GM12878 (cell line): ENCODE measurements around the gene EFTUD2. TPM values are rescaled to one million over a fixed set of nuclear protein-coding genes. Genes with fewer than 3 reads are reported as not detected.

Source experiments
- ATAC-seq: fragments of 200-7000 bp; cut with Tn5 transposase; 3 replicates; pipeline ENCODE4 v1.9.1; 2020; ENCODE audit warnings: mild to moderate bottlenecking, moderate library complexity
- BruUV-seq: library from RNA; stranded (reverse); fragments of 400-500 nt; replicated peaks from 2 replicates; lab custom pipeline; 2021; lab: Mats Ljungman, UMichigan
- CTCF ChIA-PET: fragments of 300-600 bp; sonication (Branson Sonifier 250); formaldehyde crosslinking; extraction: SDS; loops from one replicate; lab custom pipeline; 2021; ENCODE audit warnings: inconsistent platforms; lab: Yijun Ruan, JAX
- POLR2A ChIA-PET: fragments of 350-600 bp; formaldehyde crosslinking; extraction: SDS; loops from one replicate; lab custom pipeline; 2021; ENCODE audit warnings: inconsistent platforms; lab: Charles Lee
- RAD21 ChIA-PET: fragments of 300-600 bp; sonication (Branson Sonifier 250); formaldehyde crosslinking; loops from one replicate; lab custom pipeline; 2023; ENCODE audit warnings: antibody characterized with exemption; ENCODE audit not compliant: unreplicated experiment; lab: Charles Lee
- SMC1A ChIA-PET: fragments of 300-600 bp; sonication (Branson Sonifier 250); formaldehyde crosslinking; loops from one replicate; lab custom pipeline; 2023; ENCODE audit not compliant: unreplicated experiment, uncharacterized antibody; lab: Charles Lee
- DNase-seq: peaks from one replicate; pipeline ENCODE4 v3.0.0-alpha.2; 2011; ENCODE audit warnings: low read depth, low spot score
- FAIRE-seq: peaks from 3 replicates; lab custom pipeline; 2011; peaks lifted over from hg19 to GRCh38; lab: Jason Lieb, UNC
- H2AFZ ChIP-seq: 2 replicates; pipeline ENCODE4 v1.6.0; 2011; ENCODE audit warnings: low read depth, low read length, control low read depth; ENCODE audit not compliant: control insufficient read depth
- H3K27ac ChIP-seq: 2 replicates; pipeline ENCODE4 v1.5.1; 2011; ENCODE audit warnings: control low read depth; ENCODE audit not compliant: control insufficient read depth, insufficient read depth
- H3K27me3 ChIP-seq, 2 experiments: replicated peaks in 1 of 2; 2 replicates each; pipeline versions ENCODE4 v1.6.0 to v1.6.1; 2011; ENCODE audit warnings: low read length in 1 of 2; ENCODE audit not compliant: control insufficient read depth in 2 of 2, insufficient read depth in 2 of 2
- H3K36me3 ChIP-seq, 2 experiments: 2 replicates each; pipeline ENCODE4 v1.5.1; 2011; ENCODE audit warnings: low read length in 1 of 2; ENCODE audit not compliant: control insufficient read depth in 2 of 2, insufficient read depth in 2 of 2
- H3K4me1 ChIP-seq: 2 replicates; pipeline ENCODE4 v1.6.1; 2011; ENCODE audit warnings: mild to moderate bottlenecking, low read length, moderate library complexity, mixed read lengths; ENCODE audit not compliant: control insufficient read depth, insufficient read depth
- H3K4me2 ChIP-seq: 2 replicates; pipeline ENCODE4 v1.6.0; 2011; ENCODE audit warnings: control low read depth; ENCODE audit not compliant: control insufficient read depth, insufficient read depth
- H3K4me3 ChIP-seq: fragments of 200-600 bp; sonication (generic); 2 replicates; pipeline ENCODE4 v1.5.1; 2016
- H3K79me2 ChIP-seq: 2 replicates; pipeline ENCODE4 v1.6.0; 2011; ENCODE audit warnings: low read length; ENCODE audit not compliant: control insufficient read depth, insufficient read depth
- H3K9ac ChIP-seq: 2 replicates; pipeline ENCODE4 v1.8.0; 2011; ENCODE audit warnings: low read length, control low read depth, mixed read lengths; ENCODE audit not compliant: control insufficient read depth, insufficient read depth
- H3K9me3 ChIP-seq: replicated peaks from 3 replicates; pipeline ENCODE4 v1.5.1; 2011; ENCODE audit warnings: mild to moderate bottlenecking, low read length; ENCODE audit not compliant: control insufficient read depth, insufficient read depth
- H4K20me1 ChIP-seq: 2 replicates; pipeline ENCODE4 v1.6.0; 2011; ENCODE audit not compliant: control insufficient read depth, insufficient read depth
- CUX1 ChIP-seq: IDR thresholded peaks from 2 replicates; pipeline ENCODE4 v1.6.1; 2012; ENCODE audit warnings: improper control_type of control experiment, low read depth, low read length; ENCODE audit not compliant: insufficient replicate concordance
- IRF5 ChIP-seq: fragments of 450-650 bp; IDR thresholded peaks from 2 replicates; pipeline ENCODE4 v1.6.1; 2017; ENCODE audit warnings: borderline replicate concordance
- MEF2B ChIP-seq: fragments of 450-650 bp; IDR thresholded peaks from 2 replicates; pipeline ENCODE4 v1.6.1; 2018; ENCODE audit warnings: mild to moderate bottlenecking, moderate library complexity; ENCODE audit not compliant: partially characterized antibody, poor library complexity, severe bottlenecking
- SKIL ChIP-seq: fragments of 450-650 bp; IDR thresholded peaks from 2 replicates; pipeline ENCODE4 v1.6.1; 2017; ENCODE audit warnings: mild to moderate bottlenecking, low read depth, inconsistent platforms; ENCODE audit not compliant: poor library complexity, severe bottlenecking
- SMAD5 ChIP-seq: IDR thresholded peaks from 2 replicates; pipeline ENCODE4 v1.6.1; 2016; ENCODE audit warnings: antibody characterized with exemption, low read depth
- SMC3 ChIP-seq: IDR thresholded peaks from 2 replicates; pipeline ENCODE4 v1.6.1; 2011; ENCODE audit warnings: low read length, improper control_type of control experiment, borderline replicate concordance
- SUPT20H ChIP-seq: IDR thresholded peaks from 2 replicates; pipeline ENCODE4 v1.6.1; 2011; ENCODE audit warnings: low read depth, mild to moderate bottlenecking, low read length, moderate library complexity, borderline replicate concordance; ENCODE audit not compliant: control insufficient read depth
- WRNIP1 ChIP-seq: IDR thresholded peaks from 2 replicates; pipeline ENCODE4 v1.6.1; 2011; ENCODE audit warnings: low read depth, low read length, improper control_type of control experiment, borderline replicate concordance
- WGBS: methylation state at CpG from one replicate; pipeline ENCODE4 v1.1.6; 2016; ENCODE audit warnings: low lambda C conversion rate; ENCODE audit not compliant: insufficient replicate concordance, insufficient coverage; ENCODE audit errors: missing lambda C conversion rate; 5-methylcytosine and 5-hydroxymethylcytosine counted together
- in situ Hi-C: fragments of 300-500 bp; cut with MboI; formaldehyde crosslinking; loops from 9 replicates; pipeline ENCODE4 v1.14.3; 2018; ENCODE audit warnings: mixed read lengths
- intact Hi-C: fragments of 100-400 bp; cut with micrococcal nuclease; formaldehyde crosslinking; loops from one replicate; pipeline ENCODE4 v1.14.2; 2022; ENCODE audit not compliant: unreplicated experiment
- polyA plus RNA-seq, 11 experiments: library from polyadenylated mRNA; depleted of rRNA in 4 of 11; unstranded in 6 of 11; stranded (reverse) in 5 of 11; fragments of >200 nt; fragmentation: Nextera tagmentation in 4 of 11; fragmentation: Illumina TruSeq in 1 of 11; extraction: Ambion mirVana in 4 of 11; extraction: Trizol in 1 of 11; gene quantifications; 1 replicate in 1 of 11; 2 replicates in 10 of 11; pipeline versions ENCODE4 v1.2.1 to v1.2.3, GENCODE V29; 2011 to 2016; ENCODE audit warnings: inconsistent platforms in 2 of 11, missing spikeins in 2 of 11, low read depth in 1 of 11
- total RNA-seq, 4 experiments: library from RNA; depleted of rRNA in 3 of 4; stranded (reverse); fragments of >200 nt in 3 of 4; fragmentation: Illumina TruSeq in 1 of 4; extraction: Trizol in 1 of 4; gene quantifications; 2 replicates each; pipeline versions ENCODE4 v1.2.1 to v1.2.3, GENCODE V29; 2013 to 2021
- TF ChIP-seq, protein P1 (sequence below), 3 experiments: IDR thresholded peaks in 2 of 3; conservative IDR thresholded peaks in 1 of 3; 2 replicates each; pipeline ENCODE4 v1.5.1; 2011; ENCODE audit warnings: low read depth in 3 of 3, low read length in 3 of 3, mild to moderate bottlenecking in 3 of 3, control low read depth in 2 of 3, moderate library complexity in 2 of 3, inconsistent platforms in 1 of 3, mixed read lengths in 1 of 3; ENCODE audit not compliant: control insufficient read depth in 2 of 3, insufficient read depth in 1 of 3; ENCODE audit errors: extremely low read depth in 1 of 3

Gene EFTUD2
- total and polyA plus RNA-seq, 10 of the 15 experiments (the other 5 are each of a cell fraction or from before 2014, with no cell fraction given) = 33.0 to 198 (median 126) TPM

DNA sequence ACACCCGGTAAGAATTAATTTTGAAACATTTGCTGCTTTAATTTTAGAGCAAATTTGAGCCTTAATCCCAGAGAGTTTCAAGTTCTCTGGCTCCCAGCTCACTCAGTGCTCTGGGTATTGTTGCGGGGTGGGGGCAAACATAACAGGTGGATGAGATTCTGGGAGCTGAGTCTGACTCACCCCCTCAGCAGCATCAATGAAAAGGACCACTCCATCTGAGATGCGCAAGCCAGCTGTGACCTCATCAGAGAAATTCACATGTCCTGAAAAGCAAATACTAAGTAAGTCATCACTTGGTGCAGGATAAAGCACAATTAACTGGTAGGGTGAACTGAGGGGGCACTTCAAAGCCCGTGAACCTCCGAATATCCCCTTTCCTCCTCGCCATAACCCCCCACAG lies 19.9 kb downstream of the EFTUD2 start (continued):
- TF ChIP-seq CUX1 (no peak), IRF5 (no peak), SMAD5 (no peak), WRNIP1 (no peak)

GRCh38 chr17:44878627-44879221 lies 20.5 kb downstream of the EFTUD2 start:
- WGBS = 48% methylated on average over 6 of the region's 6 CpGs
- in situ Hi-C loops (no loop called here), intact Hi-C loops (no loop called here)
- Histone ChIP-seq H3K27ac (no peak overlapping the region), H3K79me2 (no peaks in the 10 kb centered on the region), H3K9ac (no peak overlapping the region), H3K36me3 (peaks cover 16 to 39% of the 10 kb centered on the region in 2 experiments), H3K27me3 (no peaks in the 10 kb centered on the region), H2AFZ (no peak overlapping the region), H4K20me1 (no peaks in the 10 kb centered on the region; the same call in 1 of the 2 replicates), H3K9me3 (no peaks in the 10 kb centered on the region), H3K4me3 (no peak overlapping the region), H3K4me2 (no peak overlapping the region), H3K4me1 (no peaks in the 10 kb centered on the region)
- ChIA-PET RAD21 (interaction anchor here (0.9 to 1.4 kb wide), 3 partner anchors 14 to 103 kb away, joined by 3 to 5 read pairs (median 4); no protein-coding TSS in a partner anchor), SMC1A (interaction anchor here (0.7 to 1.6 kb wide), 6 partner anchors 19 to 346 kb away, joined by 3 to 4 read pairs (median 3); no protein-coding TSS in a partner anchor), CTCF (interaction anchor here (0.6 to 2.5 kb wide), 21 partner anchors 9 to 355 kb away, joined by 3 to 21 read pairs (median 3); partner anchors contain the start of genes ACBD4 and EFTUD2), POLR2A (no interaction called here)
- ATAC-seq (0 out of 3 replicates have a peak, but pooled peaks have one; percentile 18), FAIRE-seq (no peak), DNase-seq (no peak)
- BruUV-seq = no TSS peak
- TF ChIP-seq, protein P1, sequence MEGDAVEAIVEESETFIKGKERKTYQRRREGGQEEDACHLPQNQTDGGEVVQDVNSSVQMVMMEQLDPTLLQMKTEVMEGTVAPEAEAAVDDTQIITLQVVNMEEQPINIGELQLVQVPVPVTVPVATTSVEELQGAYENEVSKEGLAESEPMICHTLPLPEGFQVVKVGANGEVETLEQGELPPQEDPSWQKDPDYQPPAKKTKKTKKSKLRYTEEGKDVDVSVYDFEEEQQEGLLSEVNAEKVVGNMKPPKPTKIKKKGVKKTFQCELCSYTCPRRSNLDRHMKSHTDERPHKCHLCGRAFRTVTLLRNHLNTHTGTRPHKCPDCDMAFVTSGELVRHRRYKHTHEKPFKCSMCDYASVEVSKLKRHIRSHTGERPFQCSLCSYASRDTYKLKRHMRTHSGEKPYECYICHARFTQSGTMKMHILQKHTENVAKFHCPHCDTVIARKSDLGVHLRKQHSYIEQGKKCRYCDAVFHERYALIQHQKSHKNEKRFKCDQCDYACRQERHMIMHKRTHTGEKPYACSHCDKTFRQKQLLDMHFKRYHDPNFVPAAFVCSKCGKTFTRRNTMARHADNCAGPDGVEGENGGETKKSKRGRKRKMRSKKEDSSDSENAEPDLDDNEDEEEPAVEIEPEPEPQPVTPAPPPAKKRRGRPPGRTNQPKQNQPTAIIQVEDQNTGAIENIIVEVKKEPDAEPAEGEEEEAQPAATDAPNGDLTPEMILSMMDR (IDR thresholded peaks at IDR 0.05 in 2 of 3, conservative IDR thresholded peaks at IDR 0.05 in 1 of 3; ENCODE audit: control insufficient read depth in 2 of 3, extremely low read depth in 1 of 3, insufficient read depth in 1 of 3, low read depth in 3 of 3, low read length in 3 of 3) = peak; percentile 43 to 58 (median 45); a peak in 5 of 6 replicates
- TF ChIP-seq SUPT20H (no peak), SKIL (no peak), SMC3 (peak; percentile 34; the same call in 1 of the 2 replicates), MEF2B (no peak)
